Activated naive CD4-positive, alpha-beta T cell treated with anti-CD3 and anti-CD28 coated beads, Interleukin-2, amount 50 U/mL, for 16 hours (primary cell): ENCODE results near the gene SLC22A7.
"Not testable (repeated sequence)": the region's sequence is repeated elsewhere in the genome, so short reads cannot be mapped to it uniquely, and the experiment has no call there.

ENCODE experiments used
- DNase-seq: peaks from one replicate; pipeline ENCODE4 v3.0.0-alpha.2; 2020

The SLC22A7 gene

DNA sequence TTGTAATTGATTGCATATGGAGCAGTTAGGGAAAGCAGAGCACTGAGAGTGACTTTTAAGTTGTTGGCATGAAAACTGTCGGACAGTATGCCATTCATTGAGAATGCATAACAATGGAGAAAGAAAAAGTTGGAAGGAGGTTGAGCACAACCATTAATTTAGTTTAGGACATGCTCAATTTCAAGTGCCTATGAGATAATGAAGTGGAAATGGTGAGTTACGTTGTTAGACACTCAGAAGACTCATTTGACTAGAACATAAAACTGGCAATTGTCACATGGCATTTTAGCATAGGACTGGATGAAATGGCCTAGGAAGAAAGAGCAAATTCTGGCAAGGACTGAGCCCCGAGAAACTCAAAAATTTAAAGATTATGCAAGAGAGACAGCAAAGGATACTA is 49.4 kb downstream of the SLC22A7 start:
- no peak for DNase-seq

- DNase-seq: not testable (repeated sequence)
Observed at GRCh38 chr6:43351951-43352350, 53.9 kb downstream of the SLC22A7 start.
